Panc1 (cell line): ENCODE data around the gene DEFB115. TPM values are rescaled to one million over a fixed set of nuclear protein-coding genes. Genes with fewer than 3 reads are reported as not detected.

Experiments
- ATAC-seq: fragments of 200-7000 bp; cut with Tn5 transposase; 2 replicates; pipeline ENCODE4 v1.9.1; 2020; ENCODE audit warnings: mild to moderate bottlenecking, moderate library complexity
- BruUV-seq: library from RNA; stranded (reverse); fragments of 400-500 nt; replicated peaks from 2 replicates; lab custom pipeline; 2021; lab: Mats Ljungman, UMichigan
- CTCF ChIA-PET: fragments of 300-600 bp; sonication (Branson Sonifier 250); formaldehyde crosslinking; loops from one replicate; lab custom pipeline; 2022; ENCODE audit warnings: antibody characterized with exemption; lab: Charles Lee
- POLR2A ChIA-PET: fragments of 300-600 bp; sonication (Branson Sonifier 250); formaldehyde crosslinking; loops from one replicate; lab custom pipeline; 2022; ENCODE audit warnings: antibody characterized with exemption; lab: Charles Lee
- DNase-seq: peaks from one replicate; pipeline ENCODE4 v3.0.0-alpha.2; 2010; ENCODE audit warnings: low read depth, low spot score
- H3K27ac ChIP-seq: 2 replicates; pipeline ENCODE4 v1.5.1; 2011; ENCODE audit warnings: mild to moderate bottlenecking, low read length, inconsistent platforms
- H3K27me3 ChIP-seq: fragments of 200-500 bp; sonication (Bioruptor generic); 2 replicates; pipeline ENCODE4 v1.6.0; 2014; ENCODE audit warnings: low read length, inconsistent platforms; ENCODE audit not compliant: control insufficient read depth, insufficient read depth
- H3K36me3 ChIP-seq: fragments of 200-500 bp; sonication (Bioruptor generic); 2 replicates; pipeline ENCODE4 v1.5.1; 2014; ENCODE audit warnings: inconsistent platforms, mild to moderate bottlenecking, low read length, moderate library complexity; ENCODE audit not compliant: control insufficient read depth, insufficient read depth
- H3K4me1 ChIP-seq: 2 replicates; pipeline ENCODE4 v1.5.1; 2011; ENCODE audit warnings: inconsistent platforms, mild to moderate bottlenecking, low read length, moderate library complexity; ENCODE audit not compliant: control insufficient read depth, insufficient read depth
- H3K4me3 ChIP-seq, 2 experiments: 2 replicates each; pipeline ENCODE4 v1.5.1; 2011 to 2012; ENCODE audit warnings: low read depth in 2 of 2, low read length in 2 of 2, mild to moderate bottlenecking in 2 of 2, inconsistent platforms in 1 of 2, moderate library complexity in 1 of 2
- H3K9me3 ChIP-seq: fragments of 200-500 bp; sonication (Bioruptor generic); 2 replicates; pipeline ENCODE4 v1.5.1; 2014; ENCODE audit warnings: low read depth, mild to moderate bottlenecking, inconsistent platforms, low read length, moderate library complexity; ENCODE audit not compliant: control insufficient read depth, insufficient read depth
- POLR2AphosphoS5 ChIP-seq: IDR thresholded peaks from 2 replicates; pipeline ENCODE4 v1.6.1; 2012; ENCODE audit warnings: mild to moderate bottlenecking, low read depth, low read length, moderate library complexity
- SIN3A ChIP-seq: IDR thresholded peaks from 2 replicates; pipeline ENCODE4 v1.6.1; 2012; ENCODE audit warnings: low read depth, mild to moderate bottlenecking, low read length, moderate library complexity, borderline replicate concordance; ENCODE audit not compliant: insufficient read depth
- TCF7L2 ChIP-seq: IDR thresholded peaks from 2 replicates; pipeline ENCODE4 v1.6.1; 2011; ENCODE audit warnings: mild to moderate bottlenecking, low read depth, low read length, inconsistent platforms
- in situ Hi-C: cut with HindIII; loops from 2 replicates; pipeline ENCODE4 v1.10.0; 2016; ENCODE audit warnings: low sequenced_read_pairs, low pct_unique_long_range_greater_than_20kb
- intact Hi-C: fragments of 100-400 bp; cut with micrococcal nuclease; formaldehyde crosslinking; loops from one replicate; pipeline ENCODE4 v1.10.0; 2022; ENCODE audit not compliant: unreplicated experiment
- total RNA-seq: library from RNA; stranded (reverse); gene quantifications from one replicate; pipeline ENCODE4 v1.2.1, GENCODE V29; 2021; ENCODE audit not compliant: unreplicated experiment
- TF ChIP-seq, protein P1 (sequence below), 2 experiments: IDR thresholded peaks; 2 replicates each; pipeline ENCODE4 v1.6.1; 2011 to 2012; ENCODE audit warnings: low read depth in 2 of 2, control low read depth in 1 of 2, low read length in 1 of 2, mild to moderate bottlenecking in 1 of 2, moderate library complexity in 1 of 2; ENCODE audit not compliant: insufficient read depth in 1 of 2
- TF ChIP-seq, protein P2 (sequence below): fragments of 450-650 bp; IDR thresholded peaks from 2 replicates; pipeline ENCODE4 v1.5.1; 2017; ENCODE audit warnings: mild to moderate bottlenecking

The DEFB115 gene
- total RNA-seq, 1 experiment from 2014 or later, result not detected

DNA sequence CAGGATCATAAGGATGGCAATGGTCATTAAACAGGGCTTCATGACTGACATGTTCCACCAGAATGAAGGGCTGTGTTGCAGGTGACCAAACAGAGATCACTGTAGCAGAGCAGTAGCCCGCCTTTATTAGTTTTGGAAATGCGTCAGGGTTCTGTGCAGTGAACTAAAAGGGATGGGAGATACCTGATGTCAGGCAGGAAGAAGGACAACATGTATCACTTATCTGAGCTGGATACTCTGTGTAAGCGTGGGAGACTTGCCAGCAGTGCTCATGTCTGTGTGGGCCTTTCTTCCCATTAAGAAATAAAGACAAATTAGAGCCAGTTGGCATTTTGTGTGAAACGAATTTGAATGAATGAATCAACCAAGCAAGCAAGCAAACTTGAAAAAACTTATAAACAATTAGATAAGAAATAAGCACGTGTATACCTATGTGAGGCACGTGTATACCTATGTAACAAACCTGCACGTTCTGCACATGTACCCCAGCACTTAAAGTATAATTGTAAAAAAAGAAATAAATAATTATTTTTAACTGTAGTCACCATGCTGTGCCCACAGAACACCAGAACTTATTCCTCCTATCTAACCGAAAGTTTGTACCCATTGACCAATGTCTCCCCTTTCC is 51.2 kb downstream of the DEFB115 start, which contains the start of gene DEFB116:
Gene DEFB116, minus strand, starts transcription at position 51 of the 628 bp plus-strand sequence. Its CDS starts 0 bp downstream, at position 51.
- intact Hi-C loops (loop anchor here (5.0 kb wide), 1 partner anchor 49 kb away; no protein-coding TSS in a partner anchor), in situ Hi-C loops (no loop called here)
- DNase-seq, result no peak
- no peak for ATAC-seq
- H3K27ac ChIP-seq, result no peak within 1 kb of the TSS
- H3K36me3 ChIP-seq, result no peaks in the 10 kb centered on the region
- H3K4me1 ChIP-seq, result no peaks in the 10 kb centered on the region
- TF ChIP-seq SIN3A, result no peak
- TF ChIP-seq, protein P1, sequence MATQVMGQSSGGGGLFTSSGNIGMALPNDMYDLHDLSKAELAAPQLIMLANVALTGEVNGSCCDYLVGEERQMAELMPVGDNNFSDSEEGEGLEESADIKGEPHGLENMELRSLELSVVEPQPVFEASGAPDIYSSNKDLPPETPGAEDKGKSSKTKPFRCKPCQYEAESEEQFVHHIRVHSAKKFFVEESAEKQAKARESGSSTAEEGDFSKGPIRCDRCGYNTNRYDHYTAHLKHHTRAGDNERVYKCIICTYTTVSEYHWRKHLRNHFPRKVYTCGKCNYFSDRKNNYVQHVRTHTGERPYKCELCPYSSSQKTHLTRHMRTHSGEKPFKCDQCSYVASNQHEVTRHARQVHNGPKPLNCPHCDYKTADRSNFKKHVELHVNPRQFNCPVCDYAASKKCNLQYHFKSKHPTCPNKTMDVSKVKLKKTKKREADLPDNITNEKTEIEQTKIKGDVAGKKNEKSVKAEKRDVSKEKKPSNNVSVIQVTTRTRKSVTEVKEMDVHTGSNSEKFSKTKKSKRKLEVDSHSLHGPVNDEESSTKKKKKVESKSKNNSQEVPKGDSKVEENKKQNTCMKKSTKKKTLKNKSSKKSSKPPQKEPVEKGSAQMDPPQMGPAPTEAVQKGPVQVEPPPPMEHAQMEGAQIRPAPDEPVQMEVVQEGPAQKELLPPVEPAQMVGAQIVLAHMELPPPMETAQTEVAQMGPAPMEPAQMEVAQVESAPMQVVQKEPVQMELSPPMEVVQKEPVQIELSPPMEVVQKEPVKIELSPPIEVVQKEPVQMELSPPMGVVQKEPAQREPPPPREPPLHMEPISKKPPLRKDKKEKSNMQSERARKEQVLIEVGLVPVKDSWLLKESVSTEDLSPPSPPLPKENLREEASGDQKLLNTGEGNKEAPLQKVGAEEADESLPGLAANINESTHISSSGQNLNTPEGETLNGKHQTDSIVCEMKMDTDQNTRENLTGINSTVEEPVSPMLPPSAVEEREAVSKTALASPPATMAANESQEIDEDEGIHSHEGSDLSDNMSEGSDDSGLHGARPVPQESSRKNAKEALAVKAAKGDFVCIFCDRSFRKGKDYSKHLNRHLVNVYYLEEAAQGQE (IDR thresholded peaks at IDR 0.05; ENCODE audit: insufficient read depth in 1 of 2, low read depth in 2 of 2, low read length in 1 of 2), result no peak
- TF ChIP-seq POLR2AphosphoS5, result no peak
- no peak for TF ChIP-seq TCF7L2
- TF ChIP-seq, protein P2, sequence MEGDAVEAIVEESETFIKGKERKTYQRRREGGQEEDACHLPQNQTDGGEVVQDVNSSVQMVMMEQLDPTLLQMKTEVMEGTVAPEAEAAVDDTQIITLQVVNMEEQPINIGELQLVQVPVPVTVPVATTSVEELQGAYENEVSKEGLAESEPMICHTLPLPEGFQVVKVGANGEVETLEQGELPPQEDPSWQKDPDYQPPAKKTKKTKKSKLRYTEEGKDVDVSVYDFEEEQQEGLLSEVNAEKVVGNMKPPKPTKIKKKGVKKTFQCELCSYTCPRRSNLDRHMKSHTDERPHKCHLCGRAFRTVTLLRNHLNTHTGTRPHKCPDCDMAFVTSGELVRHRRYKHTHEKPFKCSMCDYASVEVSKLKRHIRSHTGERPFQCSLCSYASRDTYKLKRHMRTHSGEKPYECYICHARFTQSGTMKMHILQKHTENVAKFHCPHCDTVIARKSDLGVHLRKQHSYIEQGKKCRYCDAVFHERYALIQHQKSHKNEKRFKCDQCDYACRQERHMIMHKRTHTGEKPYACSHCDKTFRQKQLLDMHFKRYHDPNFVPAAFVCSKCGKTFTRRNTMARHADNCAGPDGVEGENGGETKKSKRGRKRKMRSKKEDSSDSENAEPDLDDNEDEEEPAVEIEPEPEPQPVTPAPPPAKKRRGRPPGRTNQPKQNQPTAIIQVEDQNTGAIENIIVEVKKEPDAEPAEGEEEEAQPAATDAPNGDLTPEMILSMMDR, result no peak
- POLR2A ChIA-PET, result no interaction called here
- no peaks in the 10 kb centered on the region for H3K27me3 ChIP-seq
- CTCF ChIA-PET, result no interaction called here
- no peak within 1 kb of the TSS for H3K4me3 ChIP-seq
- no TSS peak for BruUV-seq
- no peaks in the 10 kb centered on the region for H3K9me3 ChIP-seq

Other genes starting within 250 kb of the DEFB115 start
- gene DEFB116, start 50.9 kb downstream of the DEFB115 start, total RNA-seq, result not detected
- not detected for gene DEFB118, start 110.9 kb downstream of the DEFB115 start, total RNA-seq
- not detected for gene DEFB119, start 132.9 kb downstream of the DEFB115 start, total RNA-seq
- not detected for gene DEFB121, start 148.6 kb downstream of the DEFB115 start, total RNA-seq
- not detected for gene DEFB123, start 183.0 kb downstream of the DEFB115 start, total RNA-seq
- not detected for gene DEFB124, start 217.5 kb downstream of the DEFB115 start, total RNA-seq
- gene REM1, start 217.6 kb downstream of the DEFB115 start, total RNA-seq, result not detected